GM12878 (cell line): ENCODE results near the gene UNKL. TPM values are rescaled to one million over a fixed set of nuclear protein-coding genes. Genes with fewer than 3 reads are reported as not detected.

Experiments used
- CREM ChIP-seq: IDR thresholded peaks from 2 replicates; pipeline ENCODE4 v1.6.1; 2014; ENCODE audit warnings: antibody characterized with exemption, low read depth
- E4F1 ChIP-seq: fragments of 450-650 bp; IDR thresholded peaks from 2 replicates; pipeline ENCODE4 v1.6.1; 2018; ENCODE audit warnings: borderline replicate concordance, mild to moderate bottlenecking; ENCODE audit not compliant: partially characterized antibody
- EGR1 ChIP-seq, 2 experiments: IDR thresholded peaks; 1 replicate in 1 of 2; 2 replicates in 1 of 2; pipeline ENCODE4 v1.6.1; 2011 to 2012; ENCODE audit warnings: low read depth in 2 of 2, low read length in 2 of 2, borderline replicate concordance in 1 of 2, mild to moderate bottlenecking in 1 of 2, moderate library complexity in 1 of 2
- HDGF ChIP-seq: fragments of 450-650 bp; IDR thresholded peaks from 2 replicates; pipeline ENCODE4 v1.6.1; 2016; ENCODE audit warnings: antibody characterized with exemption
- KDM1A ChIP-seq: fragments of 200-600 bp; sonication (generic); IDR thresholded peaks from 2 replicates; pipeline ENCODE4 v1.6.1; 2016; ENCODE audit warnings: borderline replicate concordance
- LARP7 ChIP-seq: fragments of 450-650 bp; IDR thresholded peaks from 2 replicates; pipeline ENCODE4 v1.6.1; 2017; ENCODE audit warnings: mild to moderate bottlenecking
- NFYB ChIP-seq: IDR thresholded peaks from 2 replicates; pipeline ENCODE4 v1.6.1; 2011; ENCODE audit warnings: low read depth, mild to moderate bottlenecking, low read length, improper control_type of control experiment, moderate library complexity; ENCODE audit not compliant: insufficient read depth
- SP1 ChIP-seq: IDR thresholded peaks from one replicate; pipeline ENCODE4 v1.6.1; 2011; ENCODE audit warnings: low read depth, low read length
- TARDBP ChIP-seq: IDR thresholded peaks from 2 replicates; pipeline ENCODE4 v1.6.1; 2016; ENCODE audit warnings: borderline replicate concordance
- TCF12 ChIP-seq: IDR thresholded peaks from 2 replicates; pipeline ENCODE4 v1.6.1; 2011; ENCODE audit warnings: low read depth, mild to moderate bottlenecking, low read length
- ZBED1 ChIP-seq: IDR thresholded peaks from 2 replicates; pipeline ENCODE4 v1.6.1; 2016; ENCODE audit warnings: borderline replicate concordance
- polyA plus RNA-seq, 11 experiments: library from polyadenylated mRNA; depleted of rRNA in 4 of 11; unstranded in 6 of 11; stranded (reverse) in 5 of 11; fragments of >200 nt; fragmentation: Nextera tagmentation in 4 of 11; fragmentation: Illumina TruSeq in 1 of 11; extraction: Ambion mirVana in 4 of 11; extraction: Trizol in 1 of 11; gene quantifications; 1 replicate in 1 of 11; 2 replicates in 10 of 11; pipeline versions ENCODE4 v1.2.1 to v1.2.3, GENCODE V29; 2011 to 2016; ENCODE audit warnings: inconsistent platforms in 2 of 11, missing spikeins in 2 of 11, low read depth in 1 of 11
- total RNA-seq, 4 experiments: library from RNA; depleted of rRNA in 3 of 4; stranded (reverse); fragments of >200 nt in 3 of 4; fragmentation: Illumina TruSeq in 1 of 4; extraction: Trizol in 1 of 4; gene quantifications; 2 replicates each; pipeline versions ENCODE4 v1.2.1 to v1.2.3, GENCODE V29; 2013 to 2021

UNKL gene
- total and polyA plus RNA-seq, 10 of the 15 experiments (the other 5 are each of a cell fraction or from before 2014, with no cell fraction given), result 0.40 to 21.6 (median 9.1) TPM

GRCh38 chr16:1458336-1458976 lies 44.0 kb upstream of the UNKL start (continued):
- TF ChIP-seq HDGF (no peak), TCF12 (0 out of 2 replicates have a peak, but pooled peaks have one; percentile 37), ZBED1 (no peak), LARP7 (no peak), E4F1 (no peak), CREM (peak; percentile 87), TARDBP (no peak), SP1 (no peak), NFYB (no peak), EGR1 (IDR thresholded peaks at IDR 0.05; ENCODE audit: borderline replicate concordance in 1 of 2, low read depth in 2 of 2, low read length in 2 of 2) (peak in 1 of 2 experiments; percentile 12; a peak in 1 of 3 replicates), KDM1A (no peak)
